K562 (cell line): ENCODE measurements around the gene RBM20. TPM values are rescaled to one million over a fixed set of nuclear protein-coding genes. Genes with fewer than 3 reads are reported as not detected.

Experiments
- ATAC-seq: fragments of 200-7000 bp; cut with Tn5 transposase; 3 replicates; pipeline ENCODE4 v1.9.1; 2020; ENCODE audit warnings: moderate library complexity
- BruUV-seq: library from RNA; stranded (reverse); fragments of 400-500 nt; replicated peaks from 2 replicates; lab custom pipeline; 2021; lab: Mats Ljungman, UMichigan
- CTCF ChIA-PET: fragments of 300-600 bp; formaldehyde crosslinking; extraction: SDS; loops from one replicate; lab custom pipeline; 2021; ENCODE audit warnings: low intra/inter-chr PET ratio; lab: Yijun Ruan, JAX
- POLR2A ChIA-PET: fragments of 300-600, 350-650 bp; sonication (Branson Sonifier 250); formaldehyde crosslinking; extraction: SDS; loops from one replicate; lab custom pipeline; 2021; ENCODE audit warnings: antibody characterized with exemption, inconsistent platforms; lab: Yijun Ruan, JAX
- DNase-seq, 4 experiments: peaks; one replicate each; pipeline versions ENCODE4 v3.0.0 to v3.0.0-alpha.2; 2011 to 2018; ENCODE audit warnings: low spot score in 3 of 4, mixed read lengths in 3 of 4; ENCODE audit errors: extremely low read depth in 1 of 4
- FAIRE-seq: peaks from 2 replicates; lab custom pipeline; 2011; peaks lifted over from hg19 to GRCh38; lab: Jason Lieb, UNC
- H2AFZ ChIP-seq: 2 replicates; pipeline ENCODE4 v1.6.0; 2011; ENCODE audit warnings: low read depth, low read length, control low read depth, inconsistent platforms
- H3K27ac ChIP-seq: fragments of 200-600 bp; 3 replicates; pipeline ENCODE4 v1.8.0; 2011; ENCODE audit warnings: low read depth, mild to moderate bottlenecking, control low read depth, inconsistent platforms, low read length, moderate library complexity, mixed read lengths; ENCODE audit errors: extremely low read depth
- H3K27me3 ChIP-seq, 2 experiments: fragments of 300-600 bp in 1 of 2; 2 replicates in 1 of 2; 3 replicates in 1 of 2; pipeline versions ENCODE4 v1.6.0 to v1.8.0; 2011; ENCODE audit warnings: inconsistent platforms in 2 of 2, low read length in 2 of 2, mild to moderate bottlenecking in 1 of 2, mixed read lengths in 1 of 2, moderate library complexity in 1 of 2; ENCODE audit not compliant: control insufficient read depth in 2 of 2, insufficient read depth in 2 of 2
- H3K36me3 ChIP-seq: fragments of 300-600 bp; 3 replicates; pipeline ENCODE4 v1.8.0; 2011; ENCODE audit warnings: mild to moderate bottlenecking, low read length, inconsistent platforms; ENCODE audit not compliant: control insufficient read depth, insufficient read depth
- H3K4me1 ChIP-seq, 2 experiments: fragments of 200-600 bp in 1 of 2; replicated peaks in 1 of 2; 2 replicates in 1 of 2; 3 replicates in 1 of 2; pipeline versions ENCODE4 v1.5.1 to v1.8.0; 2011; ENCODE audit warnings: inconsistent platforms in 2 of 2, low read length in 2 of 2, mild to moderate bottlenecking in 1 of 2, mixed read lengths in 1 of 2, moderate library complexity in 1 of 2; ENCODE audit not compliant: control insufficient read depth in 2 of 2, insufficient read depth in 2 of 2
- H3K4me2 ChIP-seq: 2 replicates; pipeline ENCODE4 v1.6.1; 2011; ENCODE audit warnings: low read length, control low read depth, inconsistent platforms, mixed read lengths; ENCODE audit not compliant: insufficient read depth
- H3K4me3 ChIP-seq: fragments of 200-600 bp; sonication (generic), shearing (Covaris generic); 2 replicates; pipeline ENCODE4 v1.5.1; 2016; ENCODE audit warnings: control low read depth, inconsistent platforms
- H3K79me2 ChIP-seq: fragments of 200-600 bp; 3 replicates; pipeline ENCODE4 v1.8.0; 2011; ENCODE audit warnings: low read length, inconsistent platforms; ENCODE audit not compliant: control insufficient read depth, insufficient read depth
- H3K9ac ChIP-seq, 2 experiments: 2 replicates each; pipeline versions ENCODE4 v1.6.0 to v1.6.1; 2011; ENCODE audit warnings: low read depth in 2 of 2, low read length in 2 of 2, control low read depth in 1 of 2, inconsistent platforms in 1 of 2, mild to moderate bottlenecking in 1 of 2, mixed read lengths in 1 of 2; ENCODE audit not compliant: insufficient read depth in 1 of 2
- H3K9me1 ChIP-seq: one replicate; pipeline ENCODE4 v1.6.0; 2011; ENCODE audit warnings: inconsistent platforms, mild to moderate bottlenecking, low read length, moderate library complexity; ENCODE audit not compliant: control insufficient read depth, insufficient read depth
- H3K9me3 ChIP-seq: replicated peaks from 2 replicates; pipeline ENCODE4 v1.5.1; 2011; ENCODE audit warnings: low read depth, low read length, inconsistent platforms; ENCODE audit not compliant: control insufficient read depth, insufficient read depth
- H4K20me1 ChIP-seq: replicated peaks from 2 replicates; pipeline ENCODE4 v1.6.1; 2011; ENCODE audit warnings: low read length, inconsistent platforms, mixed read lengths; ENCODE audit not compliant: control insufficient read depth, insufficient read depth
- EGR1 ChIP-seq: fragments of 450-650 bp; conservative IDR thresholded peaks from 2 replicates; pipeline ENCODE4 v1.6.1; 2017; ENCODE audit warnings: mild to moderate bottlenecking
- TGIF2 ChIP-seq: sonication (generic); formaldehyde crosslinking; IDR thresholded peaks from 2 replicates; pipeline ENCODE4 v1.8.1; 2022; ENCODE audit warnings: mild to moderate bottlenecking, missing genetic modification reagents, moderate library complexity
- ZNF316 ChIP-seq: fragments of 450-650 bp; IDR thresholded peaks from 2 replicates; pipeline ENCODE4 v1.6.1; 2016
- ZNF41 ChIP-seq: fragments of 250-450 bp; sonication (Bioruptor Pico); conservative IDR thresholded peaks from 2 replicates; pipeline ENCODE4 v1.4.0; 2020; ENCODE audit warnings: mild to moderate bottlenecking
- ZNF518B ChIP-seq: fragments of 250-450 bp; sonication (Bioruptor Pico); IDR thresholded peaks from 2 replicates; pipeline ENCODE4 v1.5.0; 2021; ENCODE audit warnings: mild to moderate bottlenecking, moderate library complexity
- WGBS: fragments of 100-300 bp; shearing (Covaris generic); methylation state at CpG from one replicate; pipeline ENCODE4 v1.1.6; 2016; ENCODE audit warnings: low coverage, mixed read lengths; ENCODE audit not compliant: insufficient coverage; ENCODE audit errors: missing lambda C conversion rate; 5-methylcytosine and 5-hydroxymethylcytosine counted together
- in situ Hi-C: fragments of 300-500 bp; cut with MboI; formaldehyde crosslinking; loops from 4 replicates; pipeline ENCODE4 v1.15.0; 2018; ENCODE audit warnings: inconsistent platforms, mixed read lengths
- intact Hi-C: fragments of 100-400 bp; cut with micrococcal nuclease; formaldehyde crosslinking; loops from 2 replicates; pipeline ENCODE4 v1.14.2; 2022
- polyA plus RNA-seq, 8 experiments: library from polyadenylated mRNA; depleted of rRNA in 4 of 8; stranded (reverse) in 5 of 8; unstranded in 3 of 8; fragments of >200 nt; fragmentation: Nextera tagmentation in 2 of 8; fragmentation: Illumina TruSeq in 1 of 8; extraction: Ambion mirVana in 2 of 8; extraction: Trizol in 1 of 8; gene quantifications; 2 replicates each; pipeline versions ENCODE4 v1.2.1 to v1.2.3, GENCODE V29; 2011 to 2014; ENCODE audit warnings: inconsistent platforms in 1 of 8, missing spikeins in 1 of 8
- total RNA-seq, 7 experiments: library from RNA; depleted of rRNA in 6 of 7; stranded (reverse); fragments of >200 nt in 6 of 7; fragmentation: Illumina TruSeq in 2 of 7; extraction: Trizol in 2 of 7; gene quantifications; 2 replicates each; pipeline versions ENCODE4 v1.2.1 to v1.2.3, GENCODE V29; 2011 to 2021; ENCODE audit warnings: low replicate concordance in 1 of 7

RBM20 gene
- total and polyA plus RNA-seq, 9 of the 15 experiments (the other 6 are each of a cell fraction or from before 2014, with no cell fraction given): 0.63 to 5.7 (median 3.2) TPM

GRCh38 chr10:110783509-110784107 is 139.5 kb downstream of the RBM20 start:
- H4K20me1 ChIP-seq: no peaks in the 10 kb centered on the region
- H3K9ac ChIP-seq: no peak overlapping the region
- ChIA-PET POLR2A (no interaction called here), CTCF (no interaction called here)
- no peak overlapping the region for H3K4me2 ChIP-seq
- H3K9me1 ChIP-seq: no peaks in the 10 kb centered on the region
- no peak for DNase-seq
- no peaks in the 10 kb centered on the region for H3K27me3 ChIP-seq
- no peak overlapping the region for H3K27ac ChIP-seq
- H3K4me1 ChIP-seq: peaks cover 15 to 18% of the 10 kb centered on the region in 2 experiments; a peak in 4 of 5 replicates
- 77% methylated on average over 5 of the region's 7 CpGs for WGBS
- in situ Hi-C loops (no loop called here), intact Hi-C loops (no loop called here)
- H3K9me3 ChIP-seq: no peaks in the 10 kb centered on the region
- no peak overlapping the region for H3K4me3 ChIP-seq
- TF ChIP-seq EGR1 (peak; percentile 29), TGIF2 (CRISPR knock-in tag) (no peak), ZNF316 (peak; percentile 37)
- H2AFZ ChIP-seq: no peak overlapping the region
- no peak for ATAC-seq
- no TSS peak for BruUV-seq
- no peak for FAIRE-seq
- no peaks in the 10 kb centered on the region for H3K79me2 ChIP-seq
- H3K36me3 ChIP-seq: peaks cover 23% of the 10 kb centered on the region; the same call in 2 of the 3 replicates

GRCh38 chr10:110784198-110784597 is 140.1 kb downstream of the RBM20 start:
- Histone ChIP-seq H3K27ac (no peak overlapping the region), H3K9ac (no peak overlapping the region), H3K9me1 (no peaks in the 10 kb centered on the region), H3K4me3 (no peak overlapping the region), H3K4me2 (no peak overlapping the region), H3K36me3 (peaks cover 27% of the 10 kb centered on the region; the same call in 2 of the 3 replicates), H3K79me2 (no peaks in the 10 kb centered on the region), H3K9me3 (no peaks in the 10 kb centered on the region), H2AFZ (no peak overlapping the region), H4K20me1 (no peaks in the 10 kb centered on the region), H3K4me1 (peaks cover 14 to 18% of the 10 kb centered on the region in 2 experiments; a peak in 4 of 5 replicates), H3K27me3 (no peaks in the 10 kb centered on the region)
- DNase-seq (no peak), FAIRE-seq (no peak), ATAC-seq (no peak)
- WGBS: 81% methylated on average over 6 of the region's 6 CpGs
- in situ Hi-C loops (no loop called here), intact Hi-C loops (no loop called here)
- ChIA-PET POLR2A (no interaction called here), CTCF (no interaction called here)
- BruUV-seq: no TSS peak
- no peak for TF ChIP-seq ZNF518B (CRISPR knock-in tag)
- no peak for TF ChIP-seq ZNF41
